Limb (tissue), 2 donors: ENCODE results near the gene C6orf132.
"Not testable (repeated sequence)": the region's sequence is repeated elsewhere in the genome, so short reads cannot be mapped to it uniquely, and the experiment has no call there.

Source experiments
- DNase-seq, 2 donors: peaks; one replicate each; pipeline ENCODE4 v3.0.0-alpha.2; 2016; ENCODE audit errors: extremely low spot score in 2 of 2

The C6orf132 gene

DNA sequence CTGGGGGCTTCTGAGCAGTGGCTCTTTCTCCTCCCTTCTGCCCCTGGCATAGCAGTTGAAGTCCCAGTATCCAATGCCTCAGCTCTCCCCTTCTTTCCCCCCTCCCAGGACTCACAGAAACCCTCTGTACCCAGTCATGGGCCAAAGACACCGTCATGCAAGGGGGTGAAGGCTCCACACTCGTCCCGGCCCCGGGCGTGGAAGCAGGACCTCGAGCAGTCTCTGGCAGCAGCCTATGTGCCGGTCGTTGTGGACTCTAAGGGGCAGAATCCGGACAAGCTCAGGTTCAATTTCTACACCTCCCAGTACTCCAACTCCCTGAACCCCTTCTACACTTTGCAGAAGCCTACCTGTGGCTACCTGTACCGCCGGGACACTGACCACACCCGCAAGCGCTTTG lies 20.4 kb upstream of the C6orf132 start:
- no peak for DNase-seq

DNA sequence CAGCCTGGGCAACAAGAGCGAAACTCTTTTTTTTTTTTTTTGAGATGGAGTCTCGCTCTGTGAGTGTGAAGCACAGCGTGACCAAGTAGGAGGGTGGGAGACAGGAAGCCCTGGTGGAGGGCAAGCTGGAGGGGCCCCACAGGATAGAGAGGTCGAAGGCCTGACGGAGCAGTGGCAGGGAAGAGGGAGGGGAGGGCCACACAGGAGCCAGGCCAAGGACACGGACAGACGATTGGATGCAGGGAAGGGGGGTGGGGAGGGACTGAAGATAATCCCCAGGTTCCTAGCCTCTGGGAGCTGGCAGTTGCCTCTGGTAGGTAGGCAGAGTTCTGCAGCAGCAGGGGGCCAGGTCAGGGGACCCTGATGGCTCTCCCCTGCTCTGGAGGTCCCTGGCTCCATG lies 20.0 kb upstream of the C6orf132 start:
- no peak for DNase-seq

DNA sequence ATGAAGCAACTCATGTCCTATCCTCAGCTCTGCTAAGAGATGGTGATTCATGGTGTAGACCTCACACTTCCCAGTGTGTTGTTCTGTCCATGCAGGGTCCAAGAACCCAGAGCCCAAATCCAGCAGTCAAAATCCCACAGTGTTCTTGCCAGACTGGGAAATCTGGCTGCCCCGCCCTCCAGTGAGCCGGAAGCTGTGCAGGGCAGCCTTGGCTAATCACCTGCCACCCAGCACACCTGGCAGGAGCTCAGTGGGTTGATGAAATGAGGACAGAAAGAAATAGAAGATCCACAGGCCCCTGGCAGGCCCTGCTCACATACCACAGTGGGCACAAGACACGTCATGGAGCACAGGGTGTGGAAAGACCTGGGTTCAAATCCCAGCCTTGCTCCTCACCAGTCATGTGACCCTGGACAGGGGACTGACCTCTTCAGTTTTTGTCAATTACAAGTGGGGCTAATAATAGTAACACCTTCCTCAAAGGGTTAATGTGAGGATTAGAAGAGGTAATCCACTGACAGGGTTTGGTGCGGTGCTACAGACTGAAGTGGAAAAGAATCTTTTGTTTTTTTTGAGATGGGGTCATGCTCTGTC lies 17.1 kb upstream of the C6orf132 start:
- no peak for DNase-seq

DNA sequence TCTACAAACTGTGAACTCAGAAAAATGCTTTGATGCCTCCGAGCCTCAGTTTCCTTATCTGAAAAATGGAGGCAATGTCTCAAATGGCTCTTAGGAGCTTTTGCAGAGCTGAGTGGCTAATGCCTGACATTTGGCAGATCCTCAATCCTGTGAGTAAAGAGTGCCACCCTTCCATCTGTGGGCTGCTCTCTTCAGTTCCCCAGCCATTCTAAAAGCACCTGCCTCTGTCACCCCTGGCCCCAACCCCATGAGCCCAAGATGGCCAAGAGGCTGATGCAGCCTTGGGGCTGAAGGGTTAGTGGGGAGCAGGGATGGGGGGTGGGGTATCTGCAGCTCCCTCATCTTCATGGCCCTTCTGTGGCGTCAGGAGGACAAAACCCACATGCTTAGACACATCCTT lies 16.2 kb upstream of the C6orf132 start:
- no peak for DNase-seq

DNA sequence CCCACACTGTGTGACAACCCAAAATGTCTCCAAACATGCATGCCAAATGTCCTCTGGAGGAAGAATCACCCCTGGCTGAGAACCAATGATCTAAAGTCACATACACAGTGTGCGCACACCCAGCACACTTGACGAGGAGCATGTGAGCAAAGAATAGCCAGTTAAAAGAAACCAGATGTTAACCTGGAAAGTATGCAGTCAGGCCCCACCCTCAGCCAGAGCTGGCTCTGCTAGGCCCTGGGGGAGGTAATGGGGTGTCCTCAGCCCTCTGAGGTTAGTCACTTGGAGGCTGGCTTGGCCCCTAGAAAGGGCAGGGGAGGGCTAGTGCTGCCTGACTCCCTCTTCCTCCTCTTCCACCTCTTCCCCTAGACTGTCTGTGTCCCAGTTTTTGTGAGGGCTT lies 15.6 kb upstream of the C6orf132 start:
- no peak for DNase-seq

DNA sequence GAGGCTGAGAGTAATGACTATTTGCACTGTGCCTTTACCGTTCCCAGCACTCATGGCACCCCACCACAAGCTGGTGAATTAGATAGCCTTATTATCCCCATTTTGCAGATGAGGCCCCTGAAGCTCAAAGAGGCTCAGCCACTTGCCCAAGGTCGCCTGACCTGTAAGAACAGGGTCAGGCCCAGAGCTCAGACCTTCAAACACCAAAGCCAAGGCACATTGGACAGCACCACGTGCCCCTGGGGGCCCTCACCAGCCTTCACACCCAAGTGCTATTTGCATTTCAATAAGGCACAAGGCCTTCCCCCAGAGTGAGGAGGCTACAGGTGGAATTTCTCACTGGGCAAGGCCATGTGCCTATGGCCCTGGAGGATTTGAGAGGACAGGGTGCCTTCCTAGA lies 14.2 kb upstream of the C6orf132 start:
- DNase-seq, result no peak

DNA sequence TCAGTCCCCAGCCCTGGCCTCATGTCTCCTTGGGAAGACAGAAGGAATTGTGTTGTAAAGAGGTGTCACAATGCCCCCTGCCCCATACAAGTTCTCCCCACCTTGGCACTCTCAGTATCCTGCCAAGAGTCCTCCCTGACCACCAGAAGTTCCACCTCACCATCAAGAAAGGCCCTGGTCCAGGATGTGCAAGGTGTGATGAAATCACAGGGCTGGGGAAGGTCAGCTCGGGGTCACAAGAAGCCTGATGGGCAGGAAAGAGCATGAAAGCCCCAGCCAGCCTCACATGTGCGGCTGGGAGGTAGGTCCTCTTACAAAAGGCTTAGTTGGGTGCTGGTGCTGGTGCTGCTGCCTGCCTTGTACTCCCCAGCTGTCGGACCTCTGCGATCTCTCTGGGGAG lies 12.9 kb upstream of the C6orf132 start:
- no peak for DNase-seq

DNA sequence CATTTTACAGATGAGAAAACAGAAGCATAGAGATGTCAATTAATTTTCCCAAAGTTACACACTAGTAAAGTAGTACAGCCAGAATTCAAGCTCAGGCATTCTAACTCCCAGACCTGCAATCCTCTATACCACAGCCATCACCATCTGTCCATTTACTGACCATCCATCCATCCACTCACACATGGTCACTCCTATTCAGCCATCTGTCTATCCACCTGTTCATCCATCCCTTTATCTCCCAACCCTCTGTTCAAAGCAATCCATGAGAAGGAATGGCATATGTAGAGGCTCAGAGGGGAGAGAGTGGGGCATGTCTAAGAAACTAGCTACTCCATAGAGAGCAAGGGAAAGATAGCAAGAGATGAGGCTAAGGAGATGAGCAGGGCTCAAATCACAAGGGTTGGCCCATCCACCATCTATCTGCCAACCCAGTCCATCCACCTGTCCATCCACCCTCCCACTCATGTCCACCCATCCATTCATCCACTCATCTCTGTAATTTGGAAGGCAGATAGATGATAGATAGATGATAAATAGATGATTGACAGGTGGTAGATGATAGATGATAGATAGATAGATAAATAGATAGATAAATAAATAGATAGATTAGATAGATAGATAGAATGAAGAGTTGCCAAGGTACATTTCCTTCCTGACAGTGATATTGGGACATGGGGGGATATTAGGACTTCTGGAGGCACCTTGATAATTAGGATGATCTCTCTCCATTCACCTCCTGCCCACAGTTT lies 12.2 kb upstream of the C6orf132 start:
- DNase-seq, result no peak

DNA sequence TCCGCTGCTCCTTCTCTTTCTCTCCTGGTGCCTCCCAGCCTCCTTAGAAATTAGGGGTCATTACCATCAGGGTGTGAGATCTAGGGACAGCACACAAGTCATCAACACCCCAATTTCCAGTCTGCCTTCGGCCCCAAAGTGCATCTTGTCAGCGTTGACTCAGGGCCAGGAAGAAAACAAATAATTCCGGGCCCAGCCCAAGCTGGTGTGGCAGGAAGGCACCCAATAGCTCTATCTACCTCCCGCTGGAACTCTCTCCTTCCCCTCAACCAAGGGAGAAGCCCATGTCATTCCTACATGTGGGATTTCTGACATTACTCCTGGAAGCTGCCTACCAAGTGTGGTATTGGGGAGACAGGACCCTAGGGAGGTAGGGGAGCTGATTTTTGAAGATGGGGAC lies 11.5 kb upstream of the C6orf132 start:
- no peak for DNase-seq

DNA sequence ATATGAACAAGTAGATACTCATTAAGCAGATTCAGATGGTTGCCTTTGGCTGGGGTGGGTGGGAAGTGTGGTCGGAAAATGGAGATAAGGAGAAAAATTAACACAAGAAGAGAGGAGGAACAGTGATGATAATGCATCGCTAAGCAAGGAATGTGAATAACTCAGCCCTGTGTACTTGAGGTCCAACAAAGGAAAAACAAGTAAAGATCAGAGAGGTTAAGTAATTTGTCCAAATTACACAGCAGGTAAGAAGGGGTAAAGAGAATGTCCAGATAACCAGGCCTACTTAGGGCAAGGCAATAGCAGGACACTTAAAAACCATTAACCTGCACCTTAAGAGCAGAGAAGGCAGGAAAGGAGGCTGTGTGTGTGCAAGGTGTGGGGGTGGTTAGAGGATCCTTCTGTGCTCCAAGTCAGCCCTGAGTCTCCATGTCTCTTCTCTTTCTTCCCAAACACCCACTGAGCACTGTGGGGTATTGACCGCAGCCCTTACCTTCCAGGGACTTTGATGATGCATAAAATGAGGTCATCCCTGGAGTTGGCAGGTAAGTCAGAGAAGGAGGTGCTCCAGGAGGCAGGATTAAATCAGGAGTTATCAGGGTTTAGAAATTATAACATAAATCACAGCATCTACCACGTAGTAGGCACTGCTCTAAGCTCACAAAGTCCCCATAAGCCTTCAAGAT lies 10.3 kb upstream of the C6orf132 start:
- not testable (repeated sequence) for DNase-seq

DNA sequence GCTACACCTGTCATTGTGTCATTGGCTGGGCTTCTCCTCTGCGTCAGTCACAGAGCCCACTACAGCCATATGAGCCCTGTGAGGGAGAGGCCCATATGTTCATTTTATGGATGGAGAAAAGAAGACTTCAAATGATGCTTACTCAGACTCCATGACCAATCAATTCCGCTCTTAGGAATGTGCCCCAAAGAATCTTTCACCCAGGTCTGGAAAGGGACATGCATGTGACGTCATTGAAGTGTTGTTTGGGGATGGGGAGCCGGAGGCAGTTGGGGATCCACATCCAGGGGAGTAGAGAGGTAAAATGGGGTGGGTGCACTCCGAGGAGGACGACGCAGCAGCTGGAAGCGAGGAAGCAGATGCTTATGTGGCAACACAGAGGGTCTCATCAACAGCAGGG lies 9.6 kb upstream of the C6orf132 start:
- no peak for DNase-seq

DNA sequence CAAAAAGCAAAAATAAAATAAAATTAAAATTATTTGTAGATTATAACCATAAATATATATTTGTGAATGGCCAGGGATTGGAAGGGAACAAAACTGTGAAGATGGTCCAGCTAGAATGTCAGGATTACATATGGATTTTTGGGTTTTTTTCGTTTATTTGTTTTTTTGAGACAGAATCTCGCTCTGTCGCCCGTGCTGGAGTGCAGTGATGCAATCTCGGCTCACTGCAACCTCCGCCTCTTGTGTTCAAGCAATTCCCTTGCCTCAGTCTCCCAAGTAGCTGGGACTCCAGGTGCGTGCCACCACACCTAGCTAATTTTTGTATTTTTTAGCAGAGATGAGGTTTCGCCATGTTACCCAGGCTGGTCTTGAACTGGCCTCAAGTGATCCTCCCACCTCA lies 7.8 kb upstream of the C6orf132 start:
- DNase-seq, result no peak

DNA sequence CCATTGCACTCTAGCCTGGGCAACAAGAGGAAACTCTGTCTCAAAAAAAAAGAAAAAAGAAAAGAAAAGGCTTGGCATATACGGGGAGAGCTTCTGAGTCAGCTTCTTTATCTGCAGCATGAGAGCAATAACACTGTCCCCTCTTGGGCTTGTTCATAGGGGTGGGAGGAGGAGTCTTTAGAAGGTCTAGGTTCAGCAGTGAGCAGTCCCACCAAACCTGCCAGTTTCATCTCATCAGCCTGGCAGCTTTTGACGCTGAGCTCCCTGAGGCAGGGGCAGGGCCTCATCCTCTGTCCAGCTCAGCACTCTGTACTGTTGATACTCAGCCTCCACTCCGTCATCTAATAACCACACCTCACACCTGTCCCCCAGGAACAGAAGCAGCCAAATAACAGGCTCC lies 5.6 kb upstream of the C6orf132 start:
- DNase-seq, result no peak

DNA sequence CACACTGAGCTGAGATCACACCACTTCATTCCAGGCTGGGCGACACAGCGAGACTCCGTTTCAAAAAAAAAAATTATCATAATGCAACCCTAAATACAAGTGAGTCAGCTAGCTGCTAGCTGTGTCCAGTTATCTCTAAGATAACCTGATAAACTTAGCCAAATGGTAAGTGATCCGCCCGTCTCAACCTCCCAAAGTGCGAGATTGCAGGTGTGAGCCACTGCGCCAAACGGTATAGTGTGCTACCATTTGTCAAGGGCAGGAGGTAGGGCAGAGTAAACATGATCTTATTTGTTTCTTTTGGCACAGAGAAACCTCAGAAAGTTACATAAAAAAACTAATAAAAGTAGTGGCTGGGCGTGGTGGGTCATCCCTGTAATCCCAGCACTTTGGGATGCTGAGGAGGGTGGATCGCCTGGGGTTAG lies 4.7 kb upstream of the C6orf132 start:
- no peak for DNase-seq

DNA sequence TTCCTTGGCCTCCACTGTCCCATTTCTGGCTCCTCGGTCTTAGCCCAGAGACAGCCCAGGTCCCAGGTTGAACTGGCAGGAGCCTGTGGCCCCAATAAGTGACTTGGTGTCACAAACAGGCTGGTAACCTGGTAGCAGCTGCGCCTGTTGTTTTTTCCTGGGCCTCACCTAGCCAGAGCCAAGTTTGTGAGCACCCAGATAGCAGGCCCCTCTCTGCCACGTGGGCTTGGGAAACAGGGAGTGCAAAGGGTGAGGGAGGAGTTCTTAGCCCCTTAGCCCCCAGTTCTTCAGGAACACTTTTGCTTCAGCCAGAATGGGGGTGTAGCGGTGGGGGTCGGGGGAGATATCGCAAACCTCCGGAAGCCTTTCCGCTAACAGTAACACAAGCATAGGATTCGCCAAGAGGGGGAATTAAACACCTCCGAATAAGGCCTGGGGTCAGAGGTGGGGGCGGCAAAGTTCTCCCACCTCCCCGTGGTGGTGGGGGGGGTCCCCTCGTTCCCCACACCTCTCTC lies 760 bp downstream of the C6orf132 start:
- no peak for DNase-seq

DNA sequence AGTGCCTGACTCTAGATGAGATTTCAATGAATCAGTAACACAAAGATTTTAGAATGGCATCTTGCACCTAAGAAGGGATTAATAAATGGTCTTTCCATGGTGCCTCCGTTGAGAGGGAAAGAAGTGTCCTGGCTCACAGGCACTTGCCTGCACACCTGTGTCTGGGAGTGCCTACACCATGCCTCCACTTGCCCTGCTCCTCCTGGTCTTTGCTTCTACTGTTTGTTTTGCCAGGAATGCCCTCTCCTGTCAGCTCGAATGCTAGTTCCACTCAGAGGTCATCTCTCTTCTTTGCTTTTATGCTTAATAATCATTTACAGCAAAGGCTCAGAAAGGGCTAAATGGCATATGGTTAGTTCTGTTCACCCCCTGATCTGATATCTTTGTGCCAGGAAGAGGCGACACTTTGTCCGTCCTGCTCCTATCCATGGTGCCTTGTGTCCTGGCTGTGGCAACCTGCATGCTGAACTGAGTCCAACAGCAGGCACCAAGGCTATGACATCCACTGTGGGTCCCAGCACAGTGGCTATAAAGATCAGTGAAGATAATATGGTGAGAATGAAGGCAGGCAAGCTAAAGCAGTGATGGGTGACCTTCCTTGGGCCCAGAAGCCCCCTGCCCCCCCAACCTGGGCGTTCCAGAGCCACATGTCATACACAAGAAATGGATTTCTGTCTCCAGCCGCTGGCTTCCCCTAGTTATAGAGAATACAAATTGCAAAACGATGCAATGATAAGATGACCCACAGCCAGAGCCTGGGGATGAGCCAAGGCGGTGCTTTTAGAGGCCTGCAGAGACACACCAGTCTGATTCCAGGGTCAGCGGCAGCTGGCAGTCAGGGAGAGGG lies 1.4 kb downstream of the C6orf132 start:
- no peak for DNase-seq

DNA sequence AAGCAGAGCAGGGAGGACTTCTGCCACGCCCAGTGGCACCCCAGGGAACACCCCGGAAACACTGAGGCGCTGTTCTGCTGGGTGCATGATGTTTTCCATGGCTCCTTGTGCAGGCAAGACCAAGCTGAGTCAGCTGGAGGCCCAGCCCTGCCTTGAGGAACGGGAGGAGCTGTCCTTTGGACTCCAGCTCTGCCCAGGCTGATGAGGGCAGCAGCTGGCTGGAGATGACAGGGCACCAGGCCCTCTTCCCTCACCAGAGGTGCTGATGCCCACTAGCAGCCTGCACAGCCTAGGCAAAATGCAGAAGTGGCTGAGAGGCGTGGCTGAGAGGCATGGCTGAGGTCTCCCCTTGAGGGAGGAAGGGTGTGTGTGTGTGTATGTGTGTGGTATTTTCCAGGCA lies 2.4 kb downstream of the C6orf132 start:
- no peak for DNase-seq

DNA sequence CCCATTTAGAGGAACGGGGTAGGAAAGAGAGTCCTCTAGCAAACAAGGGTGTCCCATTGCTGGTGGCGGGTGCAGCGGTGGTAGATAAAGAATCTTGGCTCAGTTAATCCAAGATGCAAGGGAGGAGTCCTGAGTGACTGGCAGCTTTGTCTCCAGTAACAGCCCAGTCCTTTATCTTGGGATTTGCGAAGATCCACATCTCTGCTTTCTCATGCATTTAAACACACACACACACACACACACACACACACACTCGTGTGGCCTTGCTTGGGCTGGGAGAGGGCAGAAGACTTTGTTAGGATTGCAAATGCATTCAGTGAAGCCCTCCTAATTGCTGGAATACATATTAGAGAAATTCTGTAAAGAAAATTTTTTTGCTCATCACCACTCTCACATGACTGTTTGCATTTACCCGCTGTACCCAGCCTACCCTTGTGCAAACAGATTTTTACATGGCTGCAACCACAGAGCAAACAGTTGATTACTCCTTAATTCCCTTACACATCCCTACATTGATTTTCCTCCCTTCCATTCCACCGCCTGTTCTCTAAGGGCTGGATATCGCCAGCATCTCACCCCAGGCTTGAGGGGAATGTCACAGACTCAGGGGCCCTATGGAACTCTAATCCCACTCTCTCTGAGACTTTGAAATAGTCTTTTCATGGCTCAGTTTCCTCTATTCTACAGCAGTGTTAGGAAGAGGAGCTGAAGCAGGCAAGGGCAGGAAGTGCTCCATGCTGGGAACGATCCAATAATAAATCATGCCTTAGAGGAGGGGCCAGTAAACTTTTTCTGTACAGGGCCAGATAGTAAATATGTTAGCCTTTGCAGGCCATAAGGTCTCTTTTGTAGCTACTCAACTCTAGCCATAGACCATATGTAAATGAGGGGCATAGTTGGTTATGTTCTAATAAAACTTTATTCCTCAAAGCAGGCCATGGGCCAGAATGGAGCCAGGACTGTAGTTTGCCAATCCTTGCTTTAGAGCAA lies 3.5 kb downstream of the C6orf132 start:
- DNase-seq, result no peak

DNA sequence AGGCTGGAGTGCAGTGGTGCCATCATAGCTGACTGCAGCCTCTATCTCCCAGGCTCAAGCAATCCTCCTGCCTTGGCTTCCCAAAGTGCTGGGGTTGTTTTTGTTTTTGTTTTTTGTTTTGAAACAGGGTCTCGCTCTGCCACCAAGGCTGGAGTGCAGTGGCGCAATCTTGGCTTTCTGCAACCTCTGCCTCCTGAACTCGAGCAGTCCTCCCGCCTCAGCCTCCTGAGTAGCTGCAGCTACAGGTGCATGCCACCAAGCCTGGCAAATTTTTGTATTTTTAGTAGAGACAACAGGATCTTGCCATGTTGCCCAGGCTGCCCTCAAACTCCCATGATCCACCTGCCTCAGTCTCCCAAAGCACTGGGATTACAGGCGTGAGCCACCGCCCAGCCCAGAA lies 4.2 kb downstream of the C6orf132 start:
- DNase-seq, result no peak

DNA sequence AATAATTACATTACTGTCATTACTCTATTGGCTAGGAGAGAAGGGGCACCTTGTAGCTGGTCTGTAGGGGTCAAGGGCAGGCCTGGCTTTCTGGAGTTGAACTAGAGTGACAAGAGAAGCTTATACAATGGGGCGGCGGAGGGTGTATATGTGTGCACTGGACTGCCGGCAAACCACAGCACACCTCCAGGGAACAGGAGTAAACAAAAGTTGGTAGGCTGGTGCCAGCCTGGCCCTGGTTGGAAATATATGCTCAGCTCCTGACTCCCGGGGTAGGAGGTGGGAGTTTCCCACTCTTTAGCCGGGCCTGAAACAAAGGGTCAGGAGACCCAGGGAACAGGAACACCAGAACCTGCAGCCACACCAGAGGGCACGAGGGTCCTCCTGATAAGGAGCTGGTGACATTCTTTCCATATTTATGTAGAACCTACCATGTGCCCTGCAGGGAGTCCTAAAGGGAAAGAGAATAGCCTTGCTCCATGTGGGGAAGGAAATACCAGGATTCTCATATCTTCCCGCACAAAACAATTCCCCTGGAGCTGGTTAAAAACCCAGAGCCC lies 5.1 kb downstream of the C6orf132 start:
- no peak for DNase-seq
